GM21360 (cell line): ENCODE results near the gene EIF2B1.
"Not testable (repeated sequence)": the region's sequence is repeated elsewhere in the genome, so short reads cannot be mapped to it uniquely, and the experiment has no call there.

Source experiments
- ATAC-seq: cut with Tn5 transposase; IDR thresholded peaks from one replicate; pipeline ENCODE4 v1.9.1; 2021; ENCODE audit warnings: mild to moderate bottlenecking, moderate library complexity; ENCODE audit not compliant: unreplicated experiment

The EIF2B1 gene

DNA sequence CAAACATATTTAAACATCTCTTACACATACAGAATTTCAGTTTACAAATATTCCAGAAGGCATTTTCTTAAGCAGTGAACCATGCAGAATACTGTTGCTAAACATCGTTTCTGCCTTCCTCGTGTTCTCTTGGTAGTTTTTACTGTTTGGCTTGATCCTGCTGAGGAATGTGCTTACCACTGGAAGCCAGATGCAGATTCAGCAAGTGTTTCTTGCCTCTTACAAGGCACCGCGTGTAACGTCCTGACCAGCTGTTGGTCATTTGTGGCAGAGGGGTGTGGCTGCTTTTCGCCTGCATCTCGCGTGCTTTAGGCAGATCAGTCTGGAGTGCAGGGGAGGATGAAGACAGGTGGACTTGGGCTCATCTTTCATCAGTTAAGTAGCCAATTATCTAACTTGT lies 12.4 kb downstream of the EIF2B1 start:
- no peak for ATAC-seq

DNA sequence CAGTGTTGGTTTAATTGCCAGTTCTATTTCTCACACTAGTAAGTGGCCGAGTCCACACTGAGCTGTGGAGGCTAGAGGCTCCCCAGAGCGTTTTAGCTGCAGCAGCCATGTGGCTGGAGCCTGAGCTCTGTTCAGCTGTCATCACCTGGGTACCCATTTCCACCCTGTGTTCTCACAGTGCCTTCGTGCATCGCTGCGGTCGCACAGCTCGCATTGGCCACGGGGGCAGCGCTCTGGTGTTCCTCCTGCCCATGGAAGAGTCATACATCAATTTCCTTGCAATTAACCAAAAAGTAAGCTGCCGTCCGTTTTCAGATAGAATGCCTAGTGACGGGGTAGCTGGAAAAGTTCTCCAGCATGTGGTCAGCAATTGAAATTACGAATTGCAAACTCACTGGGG lies 15.9 kb downstream of the EIF2B1 start:
- no peak for ATAC-seq

GRCh38 chr12:123617144-123617543 lies 16.3 kb downstream of the EIF2B1 start:
- no peak for ATAC-seq

DNA sequence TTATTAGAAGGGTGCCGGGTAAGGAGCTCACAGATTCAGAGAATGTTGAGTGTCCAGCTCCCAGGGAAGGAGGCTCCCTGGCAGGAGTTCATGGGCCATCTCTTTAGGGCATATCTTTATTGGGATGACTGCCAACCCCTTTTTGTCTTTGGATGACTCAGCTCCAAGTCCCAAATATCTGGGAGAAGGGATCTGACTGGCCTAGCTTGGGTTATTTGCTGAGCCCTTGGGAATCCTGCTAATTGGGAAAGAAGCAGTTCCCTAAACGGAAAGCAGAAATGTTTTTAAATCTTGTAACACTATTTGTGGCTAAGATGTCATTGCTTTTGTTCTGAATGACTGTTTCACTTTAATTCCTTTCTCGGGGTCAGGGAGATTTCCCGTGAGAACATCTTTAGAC lies 19.0 kb downstream of the EIF2B1 start:
- ATAC-seq: no peak

DNA sequence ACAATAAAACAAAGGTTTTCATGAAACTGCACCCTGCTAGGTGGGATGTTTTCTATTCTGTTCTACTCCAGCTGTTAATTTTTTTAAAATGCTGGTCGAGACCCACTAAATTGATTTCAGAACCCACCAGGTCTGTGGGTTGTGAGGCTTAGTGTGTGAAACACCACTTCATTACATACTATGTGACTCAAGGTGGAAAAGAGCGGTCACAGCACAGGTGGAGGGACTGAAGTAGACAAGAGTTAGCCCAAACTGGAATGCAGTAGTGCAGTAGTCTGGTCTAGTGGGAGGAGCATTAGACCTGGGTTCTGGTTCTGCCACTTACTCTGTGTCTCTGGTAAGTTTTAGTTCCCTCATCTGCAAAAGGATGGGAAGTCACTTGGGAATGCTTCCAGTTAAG lies 19.4 kb downstream of the EIF2B1 start:
- no peak for ATAC-seq

- no peak for ATAC-seq
Measured at GRCh38 chr12:123608182-123608581, 25.3 kb downstream of the EIF2B1 start.

DNA sequence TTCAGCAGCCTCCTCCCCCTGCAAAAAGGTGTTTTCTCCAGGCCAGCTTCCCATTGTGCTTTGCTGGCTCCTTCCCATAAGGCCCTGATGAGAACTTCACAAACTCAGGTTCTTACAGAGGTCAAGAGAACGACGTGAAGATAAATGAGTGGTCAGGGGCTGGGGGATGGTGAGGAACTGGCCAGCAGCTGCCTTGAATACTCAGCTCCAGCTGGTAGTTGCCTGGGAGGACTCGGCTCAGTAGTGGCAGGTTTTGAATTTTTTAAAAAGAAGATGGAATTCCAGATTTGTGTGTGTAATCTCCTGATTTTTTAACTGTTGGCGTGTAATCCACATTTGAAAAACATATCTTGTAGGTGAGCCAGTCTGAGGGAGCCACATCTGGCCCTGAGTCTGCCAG lies 25.7 kb downstream of the EIF2B1 start:
- ATAC-seq: no peak

DNA sequence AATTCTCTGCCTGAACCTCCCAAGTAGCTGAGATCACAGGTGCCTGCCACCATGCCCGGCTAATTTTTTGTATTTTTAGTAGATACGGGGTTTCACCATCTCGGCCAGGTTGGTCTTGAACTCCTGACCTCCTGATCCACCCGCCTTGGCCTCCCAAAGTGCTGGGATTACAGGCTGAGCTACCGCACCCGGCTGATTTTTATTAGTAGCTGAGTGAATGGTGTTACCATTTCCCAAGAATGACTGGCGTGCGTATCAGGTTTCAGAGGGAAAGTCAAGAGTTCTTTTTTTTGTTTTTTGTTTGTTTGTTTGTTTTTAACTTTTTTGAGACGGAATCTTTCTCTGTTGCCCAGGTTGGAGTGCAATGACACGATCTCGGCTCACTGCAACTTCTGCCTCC lies 30.0 kb downstream of the EIF2B1 start:
- ATAC-seq: not testable (repeated sequence)

DNA sequence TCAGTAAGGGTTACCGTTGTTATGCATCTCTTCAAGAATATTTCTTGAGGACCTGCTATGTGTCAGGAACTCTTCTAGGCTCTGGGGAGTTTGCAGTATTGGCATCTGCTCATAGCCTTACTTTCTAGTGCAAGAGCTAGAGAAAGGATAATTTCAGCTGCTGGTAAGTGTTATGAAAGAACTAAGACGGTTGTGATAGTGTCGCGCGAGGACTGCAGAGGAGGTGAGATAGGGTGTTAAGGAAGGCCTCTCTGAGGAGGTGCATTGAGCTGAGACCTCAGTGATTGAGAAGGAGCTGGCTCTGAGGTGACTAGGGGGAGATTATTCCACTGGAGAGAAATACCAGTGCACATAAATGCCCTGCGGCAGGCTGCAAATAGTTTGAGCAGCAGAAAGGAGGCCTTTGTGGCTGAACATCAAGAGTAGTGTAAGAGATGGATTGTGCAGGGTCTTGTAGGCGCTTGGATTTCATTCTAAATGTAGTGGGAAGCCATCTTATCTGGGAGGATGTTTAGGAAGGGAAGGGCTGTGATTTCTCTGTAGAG lies 30.8 kb downstream of the EIF2B1 start:
- ATAC-seq: no peak

- peak; percentile 85 for ATAC-seq
Measured at GRCh38 chr12:123601602-123602489, 31.6 kb downstream of the EIF2B1 start, which contains the start of gene DDX55. TSS of gene DDX55 (plus strand) at chr12:123602099. CDS start at chr12:123602149, 50 bp downstream.

DNA sequence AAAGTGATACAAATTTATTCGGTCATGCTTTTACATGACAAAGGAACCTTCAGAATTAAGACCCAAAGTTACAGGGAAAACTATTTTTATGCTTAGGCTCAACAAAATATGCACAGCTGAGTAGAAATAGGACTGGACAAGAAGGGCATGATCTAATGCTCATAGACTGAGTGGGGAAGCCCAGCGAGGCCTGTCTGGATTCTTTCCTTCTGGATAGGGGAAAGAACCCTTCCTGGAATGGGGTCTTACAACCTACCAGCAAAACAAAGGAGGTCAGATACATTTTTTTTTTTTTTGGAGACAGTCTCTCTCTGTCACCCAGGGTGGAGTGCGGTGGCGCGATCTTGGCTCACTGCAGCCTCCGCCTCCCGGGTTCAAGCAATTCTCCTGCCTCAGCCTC lies 33.8 kb downstream of the EIF2B1 start:
- no peak for ATAC-seq

- ATAC-seq: no peak
Measured at GRCh38 chr12:123599310-123599709, 34.2 kb downstream of the EIF2B1 start.

- ATAC-seq: no peak
Measured at GRCh38 chr12:123598522-123598921, 35.0 kb downstream of the EIF2B1 start.

- ATAC-seq: no peak
Measured at GRCh38 chr12:123597100-123597499, 36.4 kb downstream of the EIF2B1 start.

DNA sequence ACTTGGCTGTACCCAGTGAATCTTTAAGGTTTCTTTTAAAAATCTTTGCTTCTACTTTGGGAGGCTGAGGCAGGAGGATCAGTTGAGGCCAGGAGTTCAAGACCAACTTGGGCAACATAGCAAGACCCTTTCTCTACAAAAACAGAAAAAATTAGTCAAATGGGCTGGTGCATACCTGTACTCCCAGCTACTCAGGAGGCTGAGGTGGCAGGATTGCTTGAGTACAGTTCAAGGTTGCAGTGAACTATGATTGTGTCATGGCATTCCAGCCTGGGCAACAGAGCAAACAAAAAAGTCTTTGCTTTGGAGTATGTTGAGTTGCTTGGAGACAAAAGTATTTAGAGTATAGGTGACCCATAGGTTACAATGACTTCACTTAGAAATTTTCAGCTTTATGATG lies 37.8 kb downstream of the EIF2B1 start:
- ATAC-seq: no peak

- no peak for ATAC-seq
Measured at GRCh38 chr12:123591702-123592481, 41.6 kb downstream of the EIF2B1 start.

DNA sequence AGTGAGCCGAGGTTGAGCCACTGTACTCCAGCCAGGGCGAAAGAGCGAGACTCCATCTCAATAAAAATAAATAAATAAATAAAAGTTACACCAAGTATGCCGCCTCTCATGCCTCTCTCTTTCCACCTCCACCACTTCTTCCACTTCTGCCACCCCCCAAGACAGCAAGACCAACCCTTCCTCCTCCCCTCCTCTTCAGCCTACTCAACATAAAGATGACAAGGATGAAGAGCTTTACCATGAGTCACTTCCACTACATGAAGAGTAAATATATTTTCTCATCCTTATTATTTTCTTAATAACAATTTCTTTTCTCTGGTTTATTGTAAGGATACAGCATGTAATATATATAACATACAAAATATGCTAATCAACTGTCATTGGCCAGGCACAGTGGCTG lies 52.7 kb downstream of the EIF2B1 start:
- no peak for ATAC-seq

GRCh38 chr12:123578829-123579228 lies 54.7 kb downstream of the EIF2B1 start:
- not testable (repeated sequence) for ATAC-seq

DNA sequence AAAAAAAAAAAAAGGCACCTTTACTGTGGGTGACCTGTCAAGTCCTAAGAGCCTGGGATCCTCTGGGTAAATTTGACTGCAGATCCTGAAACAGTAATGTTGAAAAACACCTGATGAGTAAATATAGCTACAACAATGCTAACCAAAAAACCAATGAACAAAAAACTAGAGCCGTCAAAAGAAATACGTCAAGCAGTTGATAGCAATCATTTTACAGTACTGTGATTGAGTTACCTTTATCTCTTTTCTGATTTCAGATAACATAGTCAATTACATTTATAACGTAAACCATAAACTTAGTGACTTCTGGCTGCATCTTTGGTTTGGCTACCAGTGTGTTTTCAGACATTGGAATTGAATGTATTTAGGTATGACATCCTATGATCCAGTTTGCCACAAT lies 55.2 kb downstream of the EIF2B1 start:
- no peak for ATAC-seq

GRCh38 chr12:123576611-123577010 lies 56.9 kb downstream of the EIF2B1 start:
- ATAC-seq: no peak

GRCh38 chr12:123573870-123574269 lies 59.6 kb downstream of the EIF2B1 start:
- ATAC-seq: no peak

DNA sequence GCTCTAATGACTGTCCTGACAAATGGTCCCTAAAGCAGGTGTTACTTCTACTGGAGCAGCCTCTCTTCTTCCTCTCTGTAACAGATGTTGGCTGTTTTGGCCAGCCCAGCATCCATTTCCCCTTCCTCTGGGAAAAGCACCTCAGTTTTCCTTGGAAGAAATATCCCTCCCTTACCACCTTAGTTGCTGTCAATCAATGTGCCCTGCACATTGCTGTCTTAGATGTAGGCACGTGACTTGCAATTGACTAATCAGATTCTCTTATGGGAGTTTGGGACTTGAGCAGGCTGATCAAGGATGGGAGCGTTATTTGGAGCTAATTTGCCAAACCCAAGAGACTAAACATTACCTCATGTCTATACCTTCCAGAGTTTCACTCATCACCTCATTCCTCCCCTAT lies 61.1 kb downstream of the EIF2B1 start:
- ATAC-seq: no peak
